Effector memory CD4-positive, alpha-beta T cell (primary cell): ENCODE results near the gene PLEKHA5.

Experiments used
- DNase-seq, 3 donors: peaks; one replicate each; pipeline ENCODE4 v3.0.0-alpha.2; 2020
- H3K27ac ChIP-seq: 2 replicates; pipeline ENCODE4 v1.7.0; 2013; ENCODE audit warnings: mild to moderate bottlenecking, low read length, moderate library complexity; ENCODE audit not compliant: insufficient read depth, poor library complexity, severe bottlenecking
- H3K27me3 ChIP-seq: replicated peaks from 2 replicates; pipeline ENCODE4 v1.7.0; 2013; ENCODE audit warnings: mild to moderate bottlenecking, low read length; ENCODE audit not compliant: insufficient read depth, control insufficient read depth, poor library complexity, severe bottlenecking
- H3K36me3 ChIP-seq: 2 replicates; pipeline ENCODE4 v1.7.0; 2013; ENCODE audit warnings: mild to moderate bottlenecking, low read length, moderate library complexity; ENCODE audit not compliant: control insufficient read depth, insufficient read depth
- H3K4me1 ChIP-seq: 2 replicates; pipeline ENCODE4 v1.7.0; 2013; ENCODE audit warnings: low read length, mild to moderate bottlenecking; ENCODE audit not compliant: control insufficient read depth, insufficient read depth, poor library complexity, severe bottlenecking
- H3K4me3 ChIP-seq: 2 replicates; pipeline ENCODE4 v1.7.0; 2013; ENCODE audit warnings: low read length, low read depth, mild to moderate bottlenecking; ENCODE audit not compliant: insufficient read depth, poor library complexity, severe bottlenecking
- H3K9me3 ChIP-seq: 2 replicates; pipeline ENCODE4 v1.7.0; 2013; ENCODE audit warnings: mild to moderate bottlenecking, low read length, moderate library complexity; ENCODE audit not compliant: control insufficient read depth

PLEKHA5 gene

DNA sequence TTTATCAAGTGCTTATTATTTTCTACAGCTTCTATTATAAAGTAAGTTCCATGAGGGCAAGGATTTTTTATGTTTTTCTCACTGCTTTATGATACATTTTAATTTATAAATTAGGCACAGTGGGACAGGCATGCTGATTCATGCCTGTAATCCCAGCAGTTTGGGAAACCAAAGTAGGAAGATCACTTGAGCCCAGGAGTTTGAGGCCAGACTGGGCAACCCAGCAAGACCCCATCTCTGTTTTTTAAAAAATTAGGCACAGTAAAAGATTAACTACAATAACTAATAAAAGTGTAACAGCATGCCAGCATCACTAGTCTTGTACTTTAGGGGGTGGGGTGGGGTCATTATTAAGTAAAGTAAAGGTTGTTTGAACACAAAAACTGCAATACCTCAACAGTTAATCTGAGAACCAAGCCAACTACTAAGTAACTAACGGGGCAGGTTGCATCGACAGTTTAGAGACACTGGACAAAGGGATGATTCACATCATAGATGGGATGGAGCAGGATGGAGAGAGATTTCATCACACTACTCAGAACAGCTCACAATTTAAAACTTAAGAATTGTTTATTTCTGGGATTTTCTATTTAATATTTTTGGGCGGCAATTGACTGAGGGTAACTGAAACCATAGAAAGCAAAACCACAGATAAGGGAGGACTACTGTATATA lies 119.5 kb downstream of the PLEKHA5 start:
- no peak overlapping the region for H3K27ac ChIP-seq
- no peaks in the 10 kb centered on the region for H3K9me3 ChIP-seq
- no peaks in the 10 kb centered on the region for H3K36me3 ChIP-seq
- DNase-seq: no peak
- H3K27me3 ChIP-seq: no peaks in the 10 kb centered on the region
- no peaks in the 10 kb centered on the region for H3K4me1 ChIP-seq
- H3K4me3 ChIP-seq: no peak overlapping the region

DNA sequence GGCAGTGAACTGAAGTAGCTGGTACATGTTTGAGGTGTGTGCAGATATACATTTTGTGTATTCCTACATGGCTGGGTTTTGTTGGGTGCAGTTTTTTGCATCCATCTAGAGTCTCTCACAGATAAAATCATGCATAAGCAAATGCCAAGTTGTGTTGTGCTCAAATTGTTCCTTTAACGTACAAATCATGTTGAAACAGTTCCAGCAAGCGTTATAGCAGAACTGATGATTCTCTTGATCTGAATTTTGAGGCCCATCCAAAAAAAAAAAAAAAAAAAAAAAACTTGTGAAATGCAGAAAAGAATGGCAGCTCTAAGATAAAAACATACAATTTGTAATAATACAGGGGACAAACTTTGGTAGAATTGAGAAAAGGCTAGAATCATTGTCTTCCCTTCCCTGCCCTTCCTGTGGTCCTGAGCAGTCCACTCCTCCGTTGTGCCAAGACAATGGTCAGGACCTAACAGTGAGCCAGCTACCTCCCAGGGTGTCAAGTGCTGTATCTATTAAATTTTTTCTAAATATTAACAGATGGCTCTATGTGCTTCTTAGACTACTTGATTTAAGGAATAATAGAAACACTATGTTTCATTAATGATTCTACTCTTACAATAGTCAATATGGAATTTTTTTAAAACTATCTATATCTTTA lies 122.1 kb downstream of the PLEKHA5 start:
- no peaks in the 10 kb centered on the region for H3K4me1 ChIP-seq
- H3K27ac ChIP-seq: no peak overlapping the region
- H3K27me3 ChIP-seq: no peaks in the 10 kb centered on the region
- no peaks in the 10 kb centered on the region for H3K36me3 ChIP-seq
- H3K4me3 ChIP-seq: no peak overlapping the region
- no peak for DNase-seq
- no peaks in the 10 kb centered on the region for H3K9me3 ChIP-seq

DNA sequence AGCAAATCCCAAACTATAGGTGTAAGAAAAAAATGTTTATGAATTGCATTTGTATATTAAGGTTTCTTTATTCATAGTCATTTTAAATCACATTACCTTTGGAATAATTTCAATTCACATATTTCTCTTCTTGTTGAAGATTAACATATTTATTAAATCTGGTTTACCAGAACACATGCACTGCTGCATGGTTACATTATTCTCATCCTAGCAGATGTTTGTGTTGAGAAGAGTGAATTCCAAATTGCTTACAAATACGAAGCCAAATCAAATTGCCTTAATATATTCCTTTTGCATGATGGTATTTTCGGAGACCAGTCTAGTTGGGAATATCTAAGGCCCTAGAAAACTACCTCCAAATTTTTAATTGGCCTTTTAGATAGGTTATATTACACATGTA lies 130.6 kb downstream of the PLEKHA5 start:
- no peaks in the 10 kb centered on the region for H3K4me1 ChIP-seq
- no peaks in the 10 kb centered on the region for H3K27me3 ChIP-seq
- no peak for DNase-seq
- no peaks in the 10 kb centered on the region for H3K36me3 ChIP-seq
- no peaks in the 10 kb centered on the region for H3K9me3 ChIP-seq
- no peak overlapping the region for H3K27ac ChIP-seq
- H3K4me3 ChIP-seq: no peak overlapping the region

DNA sequence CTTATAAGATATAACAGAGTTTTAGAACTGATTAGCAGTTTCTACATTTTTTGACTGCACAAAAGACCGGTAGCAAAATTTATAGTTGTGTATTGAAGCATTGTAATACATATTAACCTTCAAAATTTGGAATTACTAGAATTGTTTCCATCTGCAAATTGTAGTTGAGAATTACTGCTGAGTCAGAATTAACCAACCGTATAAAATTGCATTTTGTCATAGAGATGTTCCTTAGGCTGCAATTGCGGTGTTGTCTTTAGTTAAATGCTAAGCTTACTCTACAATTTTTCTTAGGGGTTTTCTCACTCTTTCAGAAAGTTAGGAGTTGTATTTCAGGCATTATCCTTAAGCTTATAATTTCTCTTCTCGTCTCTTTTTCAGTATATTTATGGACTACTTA lies 132.2 kb downstream of the PLEKHA5 start:
- Histone ChIP-seq H3K4me3 (no peak overlapping the region), H3K27me3 (no peaks in the 10 kb centered on the region), H3K27ac (no peak overlapping the region), H3K36me3 (no peaks in the 10 kb centered on the region), H3K4me1 (no peaks in the 10 kb centered on the region), H3K9me3 (no peaks in the 10 kb centered on the region)
- no peak for DNase-seq

DNA sequence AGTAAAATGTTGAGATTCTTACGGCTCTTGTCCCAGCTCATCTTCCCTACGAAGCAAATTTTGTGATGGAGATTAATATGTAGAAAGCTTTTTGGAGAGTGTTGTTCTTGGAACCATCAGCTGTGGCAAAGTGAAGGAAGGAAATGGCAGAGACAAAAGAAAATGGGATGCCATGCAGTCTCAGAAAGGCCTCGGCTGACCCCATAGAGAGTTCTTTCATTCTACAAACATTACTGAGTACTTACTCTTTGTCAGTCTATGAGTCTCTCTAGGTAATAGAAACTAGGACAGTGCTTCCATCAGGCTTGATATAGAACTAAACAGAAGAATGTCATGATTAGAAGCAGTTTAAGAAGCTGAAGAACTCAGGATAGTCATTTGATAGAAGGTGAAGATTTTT lies 134.1 kb downstream of the PLEKHA5 start:
- Histone ChIP-seq H3K27me3 (no peaks in the 10 kb centered on the region), H3K9me3 (no peaks in the 10 kb centered on the region), H3K27ac (no peak overlapping the region), H3K4me3 (no peak overlapping the region), H3K4me1 (no peaks in the 10 kb centered on the region), H3K36me3 (no peaks in the 10 kb centered on the region)
- no peak for DNase-seq

DNA sequence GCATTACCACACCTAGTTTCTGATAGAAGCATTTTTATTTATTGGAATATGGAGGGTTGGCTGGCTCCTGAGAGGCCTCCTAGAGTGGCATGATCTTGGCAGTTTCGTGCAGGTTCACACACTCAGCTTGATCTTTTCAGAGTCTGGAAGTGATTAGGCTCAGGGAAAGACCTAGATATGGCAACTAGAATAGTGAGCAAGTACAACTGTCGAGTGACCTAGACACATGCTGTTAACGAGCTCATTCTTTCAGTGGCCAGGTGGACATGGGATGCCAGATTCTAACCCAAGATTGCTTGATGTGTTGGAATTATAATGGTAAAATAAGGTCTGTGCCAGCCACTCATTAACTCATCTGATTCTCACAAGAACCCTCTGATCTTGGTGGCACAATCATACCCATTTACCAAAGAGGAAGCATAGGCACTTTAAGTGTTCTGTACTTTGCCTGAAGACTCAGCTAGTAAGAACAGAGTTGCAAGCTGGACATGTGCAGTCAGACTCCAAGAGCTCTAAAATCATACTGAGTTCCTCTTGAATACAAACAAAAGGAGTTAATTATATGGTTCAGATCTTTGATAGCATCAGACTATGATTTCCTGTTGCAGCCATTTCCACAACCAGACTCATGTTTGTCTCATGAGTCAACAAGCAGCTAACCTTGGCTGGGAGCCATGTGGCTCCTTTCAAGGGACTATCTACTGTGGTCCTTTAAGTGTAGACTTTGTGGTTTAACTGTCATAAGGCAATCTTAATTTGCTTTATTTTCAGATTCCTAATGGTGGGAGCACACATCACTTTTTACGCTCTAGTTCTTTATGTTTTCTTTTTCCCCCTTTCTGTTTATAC lies 144.2 kb downstream of the PLEKHA5 start:
- no peaks in the 10 kb centered on the region for H3K27me3 ChIP-seq

DNA sequence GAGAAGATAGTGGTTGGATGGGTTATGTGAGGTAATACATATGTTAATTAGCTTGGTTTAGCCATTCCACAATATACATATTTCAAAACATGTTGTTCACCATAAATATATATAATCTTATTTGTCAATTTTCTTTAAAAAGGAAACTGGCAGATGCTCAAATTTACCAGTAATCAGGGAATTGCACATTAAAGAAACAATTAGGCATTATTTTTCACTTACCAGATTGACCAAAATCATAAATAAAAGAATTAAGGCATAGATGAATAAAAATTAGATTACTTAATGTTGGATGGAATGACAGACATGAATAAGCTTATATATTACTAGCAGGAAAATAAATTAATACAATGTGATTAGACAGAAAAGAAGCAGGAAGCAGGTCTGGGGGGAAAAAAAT lies 147.2 kb downstream of the PLEKHA5 start:
- peaks cover 9% of the 10 kb centered on the region for H3K4me1 ChIP-seq
- H3K36me3 ChIP-seq: no peaks in the 10 kb centered on the region
- no peak overlapping the region for H3K4me3 ChIP-seq
- H3K27ac ChIP-seq: no peak overlapping the region
- DNase-seq: no peak
- H3K27me3 ChIP-seq: no peaks in the 10 kb centered on the region
- no peaks in the 10 kb centered on the region for H3K9me3 ChIP-seq

More for the DNA sequence above, 144.2 kb downstream of the PLEKHA5 start:
- DNase-seq: peak; percentile 32 to 61 (median 56)
- Histone ChIP-seq H3K4me1 (peaks cover 9% of the 10 kb centered on the region), H3K27ac (no peak overlapping the region), H3K36me3 (no peaks in the 10 kb centered on the region), H3K9me3 (no peaks in the 10 kb centered on the region), H3K4me3 (no peak overlapping the region)

DNA sequence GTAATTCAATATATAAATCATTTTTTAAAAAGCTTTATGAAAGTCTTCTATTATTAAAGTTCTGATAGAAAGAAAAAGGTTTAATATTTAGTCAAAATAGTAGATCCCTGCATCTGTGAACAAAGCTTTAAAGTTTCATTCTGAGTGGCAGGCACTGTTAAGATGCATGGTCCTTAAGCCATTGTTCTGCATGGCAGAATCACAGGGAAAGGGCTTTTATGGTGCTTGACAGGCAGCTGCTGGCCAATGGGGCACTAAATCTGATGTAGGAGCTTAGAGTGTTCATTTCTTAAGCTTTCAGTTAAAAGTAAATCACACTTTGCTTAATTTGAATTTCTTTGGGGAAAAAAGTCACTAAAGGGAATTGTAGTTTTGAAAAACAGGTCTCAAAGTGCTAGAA lies 148.2 kb downstream of the PLEKHA5 start:
- H3K27ac ChIP-seq: no peak overlapping the region
- H3K36me3 ChIP-seq: no peaks in the 10 kb centered on the region
- no peaks in the 10 kb centered on the region for H3K27me3 ChIP-seq
- no peaks in the 10 kb centered on the region for H3K9me3 ChIP-seq
- DNase-seq: no peak
- H3K4me3 ChIP-seq: no peak overlapping the region
- H3K4me1 ChIP-seq: peaks cover 9% of the 10 kb centered on the region

DNA sequence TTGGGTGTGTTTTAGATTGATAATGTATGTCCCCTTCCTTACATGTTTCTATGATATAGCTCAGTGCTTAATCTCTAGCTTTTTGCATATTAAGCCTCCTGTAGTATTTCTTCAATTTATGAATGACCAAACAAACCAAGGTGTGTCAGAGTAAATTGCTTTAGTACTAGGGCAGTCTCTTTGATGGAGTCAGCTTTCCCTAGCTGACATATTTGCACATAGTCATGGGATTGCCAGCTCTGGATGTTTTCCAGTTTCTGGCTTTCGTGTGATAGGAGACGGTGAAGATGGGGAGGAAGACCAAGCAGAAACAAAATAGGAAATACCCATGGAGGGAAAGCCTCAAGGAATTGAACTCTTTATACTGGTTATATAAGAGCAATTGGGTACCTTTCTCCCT lies 148.9 kb downstream of the PLEKHA5 start:
- H3K4me1 ChIP-seq: peaks cover 4% of the 10 kb centered on the region
- no peaks in the 10 kb centered on the region for H3K36me3 ChIP-seq
- no peak for DNase-seq
- no peak overlapping the region for H3K4me3 ChIP-seq
- no peaks in the 10 kb centered on the region for H3K9me3 ChIP-seq
- H3K27me3 ChIP-seq: no peaks in the 10 kb centered on the region
- no peak overlapping the region for H3K27ac ChIP-seq

DNA sequence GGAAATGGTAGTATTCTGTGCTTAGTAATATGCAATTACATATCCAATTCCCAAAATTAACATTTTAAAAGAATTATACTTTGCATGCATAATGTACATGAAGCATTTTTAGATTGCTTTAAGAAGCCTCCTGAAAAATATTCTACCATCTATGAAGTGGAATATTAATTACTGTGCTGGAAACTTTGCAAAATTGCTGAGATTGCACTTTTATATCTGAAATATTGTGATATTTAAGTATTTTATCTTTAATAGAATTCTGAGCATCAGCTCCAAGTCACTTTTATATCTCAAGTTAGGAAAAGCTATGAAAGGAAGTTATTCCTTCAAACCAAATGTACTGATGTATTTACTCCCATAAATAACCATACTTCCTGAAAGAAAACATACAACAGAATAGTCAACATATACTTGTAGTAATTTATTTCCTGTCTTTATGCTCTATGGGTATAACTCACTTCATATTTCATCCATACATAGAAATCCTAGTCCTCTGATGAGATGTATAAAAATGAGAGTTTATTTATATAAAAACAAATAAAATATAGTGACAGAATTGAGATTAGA lies 152.7 kb downstream of the PLEKHA5 start:
- Histone ChIP-seq H3K36me3 (no peaks in the 10 kb centered on the region), H3K27me3 (no peaks in the 10 kb centered on the region), H3K4me1 (no peaks in the 10 kb centered on the region), H3K27ac (no peak overlapping the region), H3K9me3 (no peaks in the 10 kb centered on the region), H3K4me3 (no peak overlapping the region)
- no peak for DNase-seq
